GM23338 (cell line): ENCODE data around the gene AHCY. TPM values are rescaled to one million over a fixed set of nuclear protein-coding genes. Genes with fewer than 3 reads are reported as not detected.

ENCODE experiments used
- ATAC-seq: fragments of 200-7000 bp; cut with Tn5 transposase; 3 replicates; pipeline ENCODE4 v1.9.1; 2020
- DNase-seq: peaks from one replicate; pipeline ENCODE4 v3.0.0-alpha.2; 2015; ENCODE audit warnings: low spot score
- H2AFZ ChIP-seq: fragments of 200-600 bp; sonication (generic); 2 replicates; pipeline ENCODE4 v1.8.0; 2016; ENCODE audit warnings: antibody characterized with exemption, mild to moderate bottlenecking, moderate library complexity
- H3F3A ChIP-seq: fragments of 200-600 bp; sonication (generic); replicated peaks from 2 replicates; pipeline ENCODE4 v1.8.0; 2017; ENCODE audit warnings: antibody characterized with exemption, mixed run types, low read depth
- H3K27ac ChIP-seq: fragments of 200-600 bp; sonication (generic); 2 replicates; pipeline ENCODE4 v1.6.1; 2016; ENCODE audit warnings: low read depth
- H3K27me3 ChIP-seq: fragments of 200-600 bp; sonication (generic); 2 replicates; pipeline ENCODE4 v1.8.0; 2016; ENCODE audit warnings: mild to moderate bottlenecking, mixed run types, moderate library complexity; ENCODE audit not compliant: insufficient read depth
- H3K36me3 ChIP-seq: fragments of 200-600 bp; sonication (generic); 2 replicates; pipeline ENCODE4 v1.8.0; 2016; ENCODE audit warnings: mild to moderate bottlenecking; ENCODE audit not compliant: insufficient read depth
- H3K4me1 ChIP-seq: fragments of 200-600 bp; sonication (generic); 2 replicates; pipeline ENCODE4 v1.8.0; 2016; ENCODE audit warnings: mild to moderate bottlenecking, moderate library complexity; ENCODE audit not compliant: insufficient read depth
- H3K4me2 ChIP-seq: fragments of 200-600 bp; sonication (generic); 2 replicates; pipeline ENCODE4 v1.7.1; 2017; ENCODE audit warnings: mixed run types
- H3K4me3 ChIP-seq: fragments of 200-600 bp; sonication (generic); 2 replicates; pipeline ENCODE4 v1.6.1; 2016; ENCODE audit warnings: mixed run types
- H3K79me2 ChIP-seq: fragments of 200-600 bp; sonication (generic); replicated peaks from 2 replicates; pipeline ENCODE4 v1.8.0; 2017; ENCODE audit warnings: mild to moderate bottlenecking; ENCODE audit not compliant: insufficient read depth
- H3K9me2 ChIP-seq: fragments of 200-600 bp; sonication (generic); 2 replicates; pipeline ENCODE4 v1.8.0; 2017; ENCODE audit not compliant: insufficient read depth
- H4K20me1 ChIP-seq: fragments of 200-600 bp; sonication (generic); replicated peaks from 2 replicates; pipeline ENCODE4 v1.8.0; 2017; ENCODE audit warnings: mild to moderate bottlenecking; ENCODE audit not compliant: insufficient read depth
- H3K27ac Mint-ChIP-seq: 2 replicates; pipeline ENCODE4 v1.8.0; 2020; ENCODE audit warnings: inconsistent platforms, mild to moderate bottlenecking, moderate library complexity, mixed read lengths
- H3K27me3 Mint-ChIP-seq: 3 replicates; pipeline ENCODE4 v1.8.0; 2022; ENCODE audit warnings: low read depth, mild to moderate bottlenecking, moderate library complexity, mixed read lengths, inconsistent platforms; ENCODE audit not compliant: insufficient read depth, poor library complexity
- H3K36me3 Mint-ChIP-seq: 3 replicates; pipeline ENCODE4 v1.8.0; 2021; ENCODE audit warnings: low read depth, mild to moderate bottlenecking, inconsistent platforms, moderate library complexity, mixed read lengths
- H3K4me1 Mint-ChIP-seq: 3 replicates; pipeline ENCODE4 v1.8.0; 2020; ENCODE audit warnings: mild to moderate bottlenecking, inconsistent platforms, mixed read lengths
- H3K4me3 Mint-ChIP-seq: 3 replicates; pipeline ENCODE4 v1.8.0; 2021; ENCODE audit warnings: moderate library complexity, mild to moderate bottlenecking, inconsistent platforms, mixed read lengths
- H3K9me3 Mint-ChIP-seq: 3 replicates; pipeline ENCODE4 v1.8.0; 2020; ENCODE audit warnings: moderate library complexity, mild to moderate bottlenecking, inconsistent platforms, mixed read lengths
- CREB1 ChIP-seq: fragments of 250-450 bp; sonication (Bioruptor Pico); IDR thresholded peaks from 2 replicates; pipeline ENCODE4 v1.5.0; 2020; ENCODE audit warnings: low read depth, mild to moderate bottlenecking, moderate library complexity
- CTCF ChIP-seq, 2 experiments: fragments of 200-600 bp in 1 of 2; sonication (generic) in 1 of 2; conservative IDR thresholded peaks; 2 replicates each; pipeline versions ENCODE4 v1.5.1 to v1.6.1; 2016 to 2017; ENCODE audit warnings: antibody characterized with exemption in 2 of 2, low read depth in 2 of 2, mild to moderate bottlenecking in 2 of 2, moderate library complexity in 1 of 2
- ETS1 ChIP-seq: IDR thresholded peaks from 2 replicates; pipeline ENCODE4 v1.6.1; 2016; ENCODE audit warnings: antibody characterized with exemption
- EZH2 ChIP-seq: fragments of 200-600 bp; sonication (generic); IDR thresholded peaks from one replicate; pipeline ENCODE4 v1.8.0; 2017; ENCODE audit warnings: antibody characterized with exemption, mild to moderate bottlenecking, low read depth; ENCODE audit not compliant: unreplicated experiment
- EZH2phosphoT487 ChIP-seq: fragments of 200-600 bp; sonication (generic); IDR thresholded peaks from one replicate; pipeline ENCODE4 v1.8.1; 2018; ENCODE audit warnings: antibody characterized with exemption; ENCODE audit not compliant: unreplicated experiment
- JUNB ChIP-seq: IDR thresholded peaks from one replicate; pipeline ENCODE4 v1.6.1; 2016; ENCODE audit warnings: antibody characterized with exemption; ENCODE audit not compliant: unreplicated experiment
- NANOG ChIP-seq: IDR thresholded peaks from 2 replicates; pipeline ENCODE4 v1.6.1; 2016; ENCODE audit warnings: antibody characterized with exemption, borderline replicate concordance
- POLR2AphosphoS5 ChIP-seq: IDR thresholded peaks from 2 replicates; pipeline ENCODE4 v1.6.1; 2016; ENCODE audit warnings: antibody characterized with exemption, low read depth
- STAT1 ChIP-seq: IDR thresholded peaks from one replicate; pipeline ENCODE4 v1.6.1; 2016; ENCODE audit warnings: antibody characterized with exemption; ENCODE audit not compliant: unreplicated experiment
- ZNF114 ChIP-seq: fragments of 250-450 bp; sonication (Bioruptor Pico); IDR thresholded peaks from 2 replicates; pipeline ENCODE4 v1.5.0; 2020; ENCODE audit warnings: mild to moderate bottlenecking, moderate library complexity
- ZNF331 ChIP-seq: fragments of 250-450 bp; sonication (Bioruptor Pico); IDR thresholded peaks from 2 replicates; pipeline ENCODE4 v1.5.0; 2020; ENCODE audit warnings: low read depth, mild to moderate bottlenecking, moderate library complexity
- polyA plus RNA-seq: library from polyadenylated mRNA; unstranded; fragments of >200 nt; fragmentation: Nextera tagmentation; extraction: Ambion mirVana; gene quantifications from 2 replicates; pipeline ENCODE4 v1.2.1, GENCODE V29; 2016
- total RNA-seq: library from RNA; depleted of rRNA; stranded (reverse); fragments of >200 nt; shearing (Covaris generic); gene quantifications from 2 replicates; pipeline ENCODE4 v1.2.3, GENCODE V29; 2014
- TF ChIP-seq, protein P1 (sequence below): fragments of 250-450 bp; sonication (Bioruptor Pico); IDR thresholded peaks from 2 replicates; pipeline ENCODE4 v1.5.0; 2020; ENCODE audit warnings: mild to moderate bottlenecking, moderate library complexity
- TF ChIP-seq, protein P2 (sequence below): IDR thresholded peaks from one replicate; pipeline ENCODE4 v1.6.1; 2018; ENCODE audit warnings: antibody characterized with exemption; ENCODE audit not compliant: unreplicated experiment

The AHCY gene
- total and polyA plus RNA-seq, 2 experiments from 2014 or later, result 138 to 423 TPM

DNA sequence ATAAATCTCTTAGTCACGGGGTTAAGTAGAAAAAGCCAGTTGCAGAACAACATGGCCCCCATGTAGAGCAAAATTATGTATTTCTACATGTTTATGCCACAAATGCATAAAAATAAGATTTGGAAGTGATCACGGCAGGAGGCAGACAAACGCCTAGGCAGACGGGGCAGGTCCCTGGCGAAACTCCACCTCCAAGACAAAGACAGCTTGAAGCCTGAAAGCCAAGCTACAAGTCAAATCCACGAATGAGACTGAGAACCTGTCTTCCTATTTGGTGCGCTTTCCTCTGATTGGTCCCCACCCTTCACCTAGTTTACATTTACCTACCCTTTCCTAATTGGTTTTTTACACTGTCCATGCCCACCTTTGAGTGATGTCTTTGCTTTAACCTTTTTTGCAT is 28.7 kb upstream of the AHCY start:
- Mint-ChIP-seq H3K9me3 (peaks cover 5% of the 10 kb centered on the region; the same call in 2 of the 3 replicates), H3K27ac (no peak overlapping the region), H3K36me3 (no peaks in the 10 kb centered on the region; the same call in 1 of the 3 replicates), H3K4me1 (no peaks in the 10 kb centered on the region), H3K4me3 (no peak overlapping the region), H3K27me3 (peaks cover 2% of the 10 kb centered on the region)
- Histone ChIP-seq H3K9me2 (no peaks in the 10 kb centered on the region), H3K79me2 (no peaks in the 10 kb centered on the region), H3K4me3 (no peak overlapping the region), H3K36me3 (no peaks in the 10 kb centered on the region), H3K27me3 (no peaks in the 10 kb centered on the region), H3K27ac (no peak overlapping the region), H3K4me2 (no peak overlapping the region), H3K4me1 (no peaks in the 10 kb centered on the region), H2AFZ (no peak overlapping the region), H4K20me1 (no peaks in the 10 kb centered on the region), H3F3A (no peaks in the 10 kb centered on the region)
- no peak for DNase-seq
- TF ChIP-seq, protein P1, sequence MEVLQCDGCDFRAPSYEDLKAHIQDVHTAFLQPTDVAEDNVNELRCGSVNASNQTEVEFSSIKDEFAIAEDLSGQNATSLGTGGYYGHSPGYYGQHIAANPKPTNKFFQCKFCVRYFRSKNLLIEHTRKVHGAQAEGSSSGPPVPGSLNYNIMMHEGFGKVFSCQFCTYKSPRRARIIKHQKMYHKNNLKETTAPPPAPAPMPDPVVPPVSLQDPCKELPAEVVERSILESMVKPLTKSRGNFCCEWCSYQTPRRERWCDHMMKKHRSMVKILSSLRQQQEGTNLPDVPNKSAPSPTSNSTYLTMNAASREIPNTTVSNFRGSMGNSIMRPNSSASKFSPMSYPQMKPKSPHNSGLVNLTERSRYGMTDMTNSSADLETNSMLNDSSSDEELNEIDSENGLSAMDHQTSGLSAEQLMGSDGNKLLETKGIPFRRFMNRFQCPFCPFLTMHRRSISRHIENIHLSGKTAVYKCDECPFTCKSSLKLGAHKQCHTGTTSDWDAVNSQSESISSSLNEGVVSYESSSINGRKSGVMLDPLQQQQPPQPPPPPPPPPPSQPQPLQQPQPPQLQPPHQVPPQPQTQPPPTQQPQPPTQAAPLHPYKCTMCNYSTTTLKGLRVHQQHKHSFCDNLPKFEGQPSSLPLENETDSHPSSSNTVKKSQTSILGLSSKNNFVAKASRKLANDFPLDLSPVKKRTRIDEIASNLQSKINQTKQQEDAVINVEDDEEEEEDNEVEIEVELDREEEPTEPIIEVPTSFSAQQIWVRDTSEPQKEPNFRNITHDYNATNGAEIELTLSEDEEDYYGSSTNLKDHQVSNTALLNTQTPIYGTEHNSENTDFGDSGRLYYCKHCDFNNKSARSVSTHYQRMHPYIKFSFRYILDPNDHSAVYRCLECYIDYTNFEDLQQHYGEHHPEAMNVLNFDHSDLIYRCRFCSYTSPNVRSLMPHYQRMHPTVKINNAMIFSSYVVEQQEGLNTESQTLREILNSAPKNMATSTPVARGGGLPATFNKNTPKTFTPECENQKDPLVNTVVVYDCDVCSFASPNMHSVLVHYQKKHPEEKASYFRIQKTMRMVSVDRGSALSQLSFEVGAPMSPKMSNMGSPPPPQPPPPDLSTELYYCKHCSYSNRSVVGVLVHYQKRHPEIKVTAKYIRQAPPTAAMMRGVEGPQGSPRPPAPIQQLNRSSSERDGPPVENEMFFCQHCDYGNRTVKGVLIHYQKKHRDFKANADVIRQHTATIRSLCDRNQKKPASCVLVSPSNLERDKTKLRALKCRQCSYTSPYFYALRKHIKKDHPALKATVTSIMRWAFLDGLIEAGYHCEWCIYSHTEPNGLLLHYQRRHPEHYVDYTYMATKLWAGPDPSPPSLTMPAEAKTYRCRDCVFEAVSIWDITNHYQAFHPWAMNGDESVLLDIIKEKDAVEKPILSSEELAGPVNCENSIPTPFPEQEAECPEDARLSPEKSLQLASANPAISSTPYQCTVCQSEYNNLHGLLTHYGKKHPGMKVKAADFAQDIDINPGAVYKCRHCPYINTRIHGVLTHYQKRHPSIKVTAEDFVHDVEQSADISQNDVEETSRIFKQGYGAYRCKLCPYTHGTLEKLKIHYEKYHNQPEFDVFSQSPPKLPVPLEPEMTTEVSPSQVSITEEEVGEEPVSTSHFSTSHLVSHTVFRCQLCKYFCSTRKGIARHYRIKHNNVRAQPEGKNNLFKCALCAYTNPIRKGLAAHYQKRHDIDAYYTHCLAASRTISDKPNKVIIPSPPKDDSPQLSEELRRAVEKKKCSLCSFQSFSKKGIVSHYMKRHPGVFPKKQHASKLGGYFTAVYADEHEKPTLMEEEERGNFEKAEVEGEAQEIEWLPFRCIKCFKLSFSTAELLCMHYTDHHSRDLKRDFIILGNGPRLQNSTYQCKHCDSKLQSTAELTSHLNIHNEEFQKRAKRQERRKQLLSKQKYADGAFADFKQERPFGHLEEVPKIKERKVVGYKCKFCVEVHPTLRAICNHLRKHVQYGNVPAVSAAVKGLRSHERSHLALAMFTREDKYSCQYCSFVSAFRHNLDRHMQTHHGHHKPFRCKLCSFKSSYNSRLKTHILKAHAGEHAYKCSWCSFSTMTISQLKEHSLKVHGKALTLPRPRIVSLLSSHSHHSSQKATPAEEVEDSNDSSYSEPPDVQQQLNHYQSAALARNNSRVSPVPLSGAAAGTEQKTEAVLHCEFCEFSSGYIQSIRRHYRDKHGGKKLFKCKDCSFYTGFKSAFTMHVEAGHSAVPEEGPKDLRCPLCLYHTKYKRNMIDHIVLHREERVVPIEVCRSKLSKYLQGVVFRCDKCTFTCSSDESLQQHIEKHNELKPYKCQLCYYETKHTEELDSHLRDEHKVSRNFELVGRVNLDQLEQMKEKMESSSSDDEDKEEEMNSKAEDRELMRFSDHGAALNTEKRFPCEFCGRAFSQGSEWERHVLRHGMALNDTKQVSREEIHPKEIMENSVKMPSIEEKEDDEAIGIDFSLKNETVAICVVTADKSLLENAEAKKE (CRISPR knock-in tag), result no peak
- TF ChIP-seq JUNB (no peak), NANOG (no peak), CREB1 (CRISPR knock-in tag) (no peak), ZNF114 (CRISPR knock-in tag) (no peak), CTCF (conservative IDR thresholded peaks at IDR 0.05; ENCODE audit: low read depth in 2 of 2) (no peak), EZH2 (no peak), ZNF331 (CRISPR knock-in tag) (no peak), EZH2phosphoT487 (no peak), ETS1 (no peak), STAT1 (no peak), POLR2AphosphoS5 (no peak)
- TF ChIP-seq, protein P2, sequence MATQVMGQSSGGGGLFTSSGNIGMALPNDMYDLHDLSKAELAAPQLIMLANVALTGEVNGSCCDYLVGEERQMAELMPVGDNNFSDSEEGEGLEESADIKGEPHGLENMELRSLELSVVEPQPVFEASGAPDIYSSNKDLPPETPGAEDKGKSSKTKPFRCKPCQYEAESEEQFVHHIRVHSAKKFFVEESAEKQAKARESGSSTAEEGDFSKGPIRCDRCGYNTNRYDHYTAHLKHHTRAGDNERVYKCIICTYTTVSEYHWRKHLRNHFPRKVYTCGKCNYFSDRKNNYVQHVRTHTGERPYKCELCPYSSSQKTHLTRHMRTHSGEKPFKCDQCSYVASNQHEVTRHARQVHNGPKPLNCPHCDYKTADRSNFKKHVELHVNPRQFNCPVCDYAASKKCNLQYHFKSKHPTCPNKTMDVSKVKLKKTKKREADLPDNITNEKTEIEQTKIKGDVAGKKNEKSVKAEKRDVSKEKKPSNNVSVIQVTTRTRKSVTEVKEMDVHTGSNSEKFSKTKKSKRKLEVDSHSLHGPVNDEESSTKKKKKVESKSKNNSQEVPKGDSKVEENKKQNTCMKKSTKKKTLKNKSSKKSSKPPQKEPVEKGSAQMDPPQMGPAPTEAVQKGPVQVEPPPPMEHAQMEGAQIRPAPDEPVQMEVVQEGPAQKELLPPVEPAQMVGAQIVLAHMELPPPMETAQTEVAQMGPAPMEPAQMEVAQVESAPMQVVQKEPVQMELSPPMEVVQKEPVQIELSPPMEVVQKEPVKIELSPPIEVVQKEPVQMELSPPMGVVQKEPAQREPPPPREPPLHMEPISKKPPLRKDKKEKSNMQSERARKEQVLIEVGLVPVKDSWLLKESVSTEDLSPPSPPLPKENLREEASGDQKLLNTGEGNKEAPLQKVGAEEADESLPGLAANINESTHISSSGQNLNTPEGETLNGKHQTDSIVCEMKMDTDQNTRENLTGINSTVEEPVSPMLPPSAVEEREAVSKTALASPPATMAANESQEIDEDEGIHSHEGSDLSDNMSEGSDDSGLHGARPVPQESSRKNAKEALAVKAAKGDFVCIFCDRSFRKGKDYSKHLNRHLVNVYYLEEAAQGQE, result no peak
- ATAC-seq, result 0 out of 3 replicates have a peak, but pooled peaks have one; percentile 25
